SK-N-SH (cell line): Measurements from ENCODE around the gene OR2T2. TPM values are rescaled to one million over a fixed set of nuclear protein-coding genes. Genes with fewer than 3 reads are reported as not detected.

ENCODE experiments used
- CTCF ChIA-PET: fragments of 300-600, 350-600 bp; formaldehyde crosslinking; extraction: SDS; loops from one replicate; lab custom pipeline; 2021; lab: Yijun Ruan, JAX
- POLR2A ChIA-PET: fragments of 350-600 bp; sonication (Branson Sonifier 250); formaldehyde crosslinking; extraction: SDS; loops from one replicate; lab custom pipeline; 2020; ENCODE audit warnings: antibody characterized with exemption, inconsistent platforms; lab: Yijun Ruan, JAX
- DNase-seq: peaks from one replicate; pipeline ENCODE4 v3.0.0; 2012
- H2AFZ ChIP-seq: fragments of 200-600 bp; sonication (generic); 2 replicates; pipeline ENCODE4 v1.8.1; 2016; ENCODE audit warnings: antibody characterized with exemption, mild to moderate bottlenecking, low read depth
- H3F3A ChIP-seq: fragments of 200-600 bp; sonication (generic); replicated peaks from 2 replicates; pipeline ENCODE3; 2016; ENCODE audit warnings: antibody characterized with exemption, mild to moderate bottlenecking; ENCODE audit not compliant: insufficient read depth
- H3K27ac ChIP-seq, 2 experiments: fragments of 200-500 bp in 1 of 2; fragments of 200-600 bp in 1 of 2; sonication (Bioruptor generic) in 1 of 2; sonication (generic), shearing (Covaris generic) in 1 of 2; 2 replicates each; pipeline versions ENCODE4 v1.5.1 to v1.6.1; 2014 to 2016; ENCODE audit warnings: low read depth in 2 of 2, inconsistent platforms in 1 of 2, low read length in 1 of 2, mild to moderate bottlenecking in 1 of 2, mixed read lengths in 1 of 2
- H3K27me3 ChIP-seq: fragments of 200-600 bp; sonication (generic), shearing (Covaris generic); 2 replicates; pipeline ENCODE4 v1.6.1; 2016; ENCODE audit warnings: mixed run types; ENCODE audit not compliant: insufficient read depth
- H3K36me3 ChIP-seq, 2 experiments: fragments of 200-500 bp in 1 of 2; fragments of 200-600 bp in 1 of 2; sonication (Bioruptor generic) in 1 of 2; sonication (generic) in 1 of 2; replicated peaks in 1 of 2; 2 replicates each; pipeline versions ENCODE3 to v1.5.1; 2014 to 2016; ENCODE audit warnings: low read length in 1 of 2, mild to moderate bottlenecking in 1 of 2; ENCODE audit not compliant: insufficient read depth in 2 of 2, control insufficient read depth in 1 of 2
- H3K4me1 ChIP-seq, 2 experiments: fragments of 200-500 bp in 1 of 2; fragments of 200-600 bp in 1 of 2; sonication (Bioruptor generic) in 1 of 2; sonication (generic), shearing (Covaris generic) in 1 of 2; 2 replicates each; pipeline versions ENCODE4 v1.5.1 to v1.6.1; 2014 to 2016; ENCODE audit warnings: low read depth in 1 of 2, low read length in 1 of 2, mixed run types in 1 of 2; ENCODE audit not compliant: insufficient read depth in 2 of 2, control insufficient read depth in 1 of 2
- H3K4me2 ChIP-seq: fragments of 200-600 bp; sonication (generic), shearing (Covaris generic); 2 replicates; pipeline ENCODE4 v1.6.1; 2017; ENCODE audit warnings: mixed run types
- H3K4me3 ChIP-seq, 2 experiments: fragments of 200-500 bp in 1 of 2; fragments of 200-600 bp in 1 of 2; sonication (Bioruptor generic) in 1 of 2; sonication (generic), shearing (Covaris generic) in 1 of 2; 2 replicates each; pipeline versions ENCODE4 v1.5.1 to v1.8.1; 2014 to 2016; ENCODE audit warnings: low read depth in 2 of 2, inconsistent platforms in 1 of 2, low read length in 1 of 2, mild to moderate bottlenecking in 1 of 2, mixed read lengths in 1 of 2, moderate library complexity in 1 of 2
- H3K79me2 ChIP-seq: fragments of 200-600 bp; sonication (generic); 2 replicates; pipeline ENCODE4 v1.8.1; 2017; ENCODE audit warnings: mild to moderate bottlenecking; ENCODE audit not compliant: insufficient read depth
- H3K9ac ChIP-seq: fragments of 200-600 bp; sonication (generic); 2 replicates; pipeline ENCODE4 v1.6.1; 2017; ENCODE audit warnings: mixed run types
- H3K9me2 ChIP-seq: fragments of 200-600 bp; sonication (generic); 2 replicates; pipeline ENCODE4 v1.6.1; 2017; ENCODE audit warnings: mixed run types
- H3K9me3 ChIP-seq: fragments of 200-600 bp; sonication (generic); 2 replicates; pipeline ENCODE4 v1.6.1; 2017; ENCODE audit warnings: mixed run types, mild to moderate bottlenecking, moderate library complexity
- H4K20me1 ChIP-seq: fragments of 200-600 bp; sonication (generic); 2 replicates; pipeline ENCODE4 v1.6.1; 2017; ENCODE audit warnings: mild to moderate bottlenecking, mixed run types; ENCODE audit not compliant: insufficient read depth
- ELF1 ChIP-seq: IDR thresholded peaks from 2 replicates; pipeline ENCODE4 v1.4.0; 2012
- FOXJ3 ChIP-seq: sonication (generic); formaldehyde crosslinking; IDR thresholded peaks from 2 replicates; pipeline ENCODE4 v1.5.1; 2020; ENCODE audit warnings: mild to moderate bottlenecking, missing genetic modification reagents
- JUND ChIP-seq: IDR thresholded peaks from 2 replicates; pipeline ENCODE4 v1.4.0; 2012
- NFIC ChIP-seq: IDR thresholded peaks from 2 replicates; pipeline ENCODE4 v1.4.0; 2012; ENCODE audit warnings: borderline replicate concordance
- NRF1 ChIP-seq: IDR thresholded peaks from 2 replicates; pipeline ENCODE4 v1.6.1; 2012; ENCODE audit warnings: low read depth, mild to moderate bottlenecking, low read length
- RAD21 ChIP-seq: IDR thresholded peaks from 2 replicates; pipeline ENCODE4 v1.6.1; 2012; ENCODE audit warnings: mild to moderate bottlenecking, low read length
- RCOR1 ChIP-seq: fragments of 150-350 bp; IDR thresholded peaks from 2 replicates; pipeline ENCODE4 v1.6.1; 2017; ENCODE audit warnings: antibody characterized with exemption, low read length
- RFX5 ChIP-seq: IDR thresholded peaks from 2 replicates; pipeline ENCODE4 v1.6.1; 2012; ENCODE audit warnings: mild to moderate bottlenecking, improper control_type of control experiment, low read length
- TAF1 ChIP-seq: IDR thresholded peaks from 2 replicates; pipeline ENCODE4 v1.6.1; 2012; ENCODE audit warnings: low read depth, mild to moderate bottlenecking, low read length, moderate library complexity, borderline replicate concordance
- TCF12 ChIP-seq: IDR thresholded peaks from 2 replicates; pipeline ENCODE4 v1.4.0; 2012
- USF2 ChIP-seq: fragments of 150-350 bp; IDR thresholded peaks from 2 replicates; pipeline ENCODE4 v1.6.1; 2017; ENCODE audit warnings: antibody characterized with exemption, low read length, low read depth, borderline replicate concordance
- YY1 ChIP-seq: IDR thresholded peaks from 2 replicates; pipeline ENCODE4 v1.4.0; 2012; ENCODE audit warnings: low read depth, mild to moderate bottlenecking
- ZBTB33 ChIP-seq: IDR thresholded peaks from 2 replicates; pipeline ENCODE4 v1.4.0; 2012; ENCODE audit warnings: low read depth, borderline replicate concordance
- WGBS: methylation state at CpG from one replicate; pipeline ENCODE4 v1.1.6; 2017; ENCODE audit warnings: low lambda C conversion rate; 5-methylcytosine and 5-hydroxymethylcytosine counted together
- polyA plus RNA-seq, 3 experiments: library from polyadenylated mRNA; depleted of rRNA; stranded (reverse); fragments of >200 nt; gene quantifications; 2 replicates each; pipeline ENCODE4 v1.2.3, GENCODE V29; 2012
- TF ChIP-seq, protein P1 (sequence below): fragments of 150-350 bp; IDR thresholded peaks from 2 replicates; pipeline ENCODE4 v1.6.1; 2016; ENCODE audit warnings: mild to moderate bottlenecking, low read depth, low read length
- TF ChIP-seq, protein P2 (sequence below): IDR thresholded peaks from 2 replicates; pipeline ENCODE4 v1.4.0; 2012; ENCODE audit warnings: low read depth, borderline replicate concordance

Gene OR2T2
- polyA plus RNA-seq, 1 of the 3 experiments (the other 2 are of a cell fraction) = not detected

- Histone ChIP-seq H2AFZ (no peak overlapping the region), H3K9me3 (0 out of 2 replicates have a peak, but pooled peaks cover 2% of the 10 kb centered on the region)
- CTCF ChIA-PET = interaction anchor here (1.7 kb wide), 1 partner anchor 7 kb away, joined by 4 read pairs; no protein-coding TSS in a partner anchor
- TF ChIP-seq, protein P1, sequence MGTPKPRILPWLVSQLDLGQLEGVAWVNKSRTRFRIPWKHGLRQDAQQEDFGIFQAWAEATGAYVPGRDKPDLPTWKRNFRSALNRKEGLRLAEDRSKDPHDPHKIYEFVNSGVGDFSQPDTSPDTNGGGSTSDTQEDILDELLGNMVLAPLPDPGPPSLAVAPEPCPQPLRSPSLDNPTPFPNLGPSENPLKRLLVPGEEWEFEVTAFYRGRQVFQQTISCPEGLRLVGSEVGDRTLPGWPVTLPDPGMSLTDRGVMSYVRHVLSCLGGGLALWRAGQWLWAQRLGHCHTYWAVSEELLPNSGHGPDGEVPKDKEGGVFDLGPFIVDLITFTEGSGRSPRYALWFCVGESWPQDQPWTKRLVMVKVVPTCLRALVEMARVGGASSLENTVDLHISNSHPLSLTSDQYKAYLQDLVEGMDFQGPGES = no peak
- TF ChIP-seq ZBTB33 (no peak), NRF1 (no peak), YY1 (no peak), TCF12 (no peak), ELF1 (no peak), RCOR1 (no peak), NFIC (no peak), RFX5 (no peak)
- TF ChIP-seq, protein P2, sequence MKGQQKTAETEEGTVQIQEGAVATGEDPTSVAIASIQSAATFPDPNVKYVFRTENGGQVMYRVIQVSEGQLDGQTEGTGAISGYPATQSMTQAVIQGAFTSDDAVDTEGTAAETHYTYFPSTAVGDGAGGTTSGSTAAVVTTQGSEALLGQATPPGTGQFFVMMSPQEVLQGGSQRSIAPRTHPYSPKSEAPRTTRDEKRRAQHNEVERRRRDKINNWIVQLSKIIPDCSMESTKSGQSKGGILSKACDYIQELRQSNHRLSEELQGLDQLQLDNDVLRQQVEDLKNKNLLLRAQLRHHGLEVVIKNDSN = no peak
- TF ChIP-seq, all 33 proteins: peak for 0
- Histone ChIP-seq H3K4me1 (no peaks in the 10 kb centered on the region), H4K20me1 (no peaks in the 10 kb centered on the region), H3K9ac (no peak overlapping the region), H3K79me2 (no peaks in the 10 kb centered on the region), H3K4me2 (no peak overlapping the region), H3K27me3 (no peaks in the 10 kb centered on the region), H3K4me3 (no peak overlapping the region), H3K36me3 (no peaks in the 10 kb centered on the region), H3F3A (no peaks in the 10 kb centered on the region), H3K9me2 (no peaks in the 10 kb centered on the region), H3K27ac (no peak overlapping the region)
- WGBS = under 1% methylated on average over 3 of the region's 3 CpGs
- no peak for DNase-seq
- POLR2A ChIA-PET = no interaction called here
Measured at GRCh38 chr1:248416226-248416625, 29.2 kb upstream of the OR2T2 start.

- H4K20me1 ChIP-seq = no peaks in the 10 kb centered on the region
- no peaks in the 10 kb centered on the region for H3K9me2 ChIP-seq
- 0 out of 2 replicates have a peak, but pooled peaks cover 8% of the 10 kb centered on the region for H3K9me3 ChIP-seq
- H3K27me3 ChIP-seq = no peaks in the 10 kb centered on the region
- no peak overlapping the region for H3K9ac ChIP-seq
- WGBS = 8% methylated on average over 2 of the region's 2 CpGs
- DNase-seq = no peak
- CTCF ChIA-PET = interaction anchor here (0.6 kb wide), 1 partner anchor 48 kb away, joined by 3 read pairs; no protein-coding TSS in a partner anchor
- no peak overlapping the region for H3K27ac ChIP-seq
- POLR2A ChIA-PET = no interaction called here
- no peak overlapping the region for H3K4me3 ChIP-seq
- no peaks in the 10 kb centered on the region for H3K4me1 ChIP-seq
- H3K4me2 ChIP-seq = no peak overlapping the region
- H2AFZ ChIP-seq = no peak overlapping the region
- H3K79me2 ChIP-seq = no peaks in the 10 kb centered on the region
- no peaks in the 10 kb centered on the region for H3F3A ChIP-seq
- TF ChIP-seq NRF1 (no peak), RFX5 (no peak), USF2 (no peak), RAD21 (no peak), TAF1 (no peak), FOXJ3 (CRISPR knock-in tag) (no peak), JUND (no peak)
- H3K36me3 ChIP-seq = no peaks in the 10 kb centered on the region
Measured at GRCh38 chr1:248417854-248418253, 27.6 kb upstream of the OR2T2 start.
